Suprapubic skin (tissue), 4 donors: ENCODE data around the gene PDE11A. TPM values are rescaled to one million over a fixed set of nuclear protein-coding genes. Genes with fewer than 3 reads are reported as not detected.

Source experiments
- DNase-seq, 2 donors: peaks; one replicate each; pipeline ENCODE4 v3.0.0-alpha.2; 2019; ENCODE audit warnings: low spot score in 2 of 2
- H3K27ac ChIP-seq: fragments of 200-600 bp; sonication (generic); one replicate; pipeline ENCODE4 v1.5.1; 2019
- H3K27me3 ChIP-seq: fragments of 200-600 bp; sonication (generic); one replicate; pipeline ENCODE4 v1.5.1; 2019
- H3K36me3 ChIP-seq: fragments of 200-600 bp; sonication (generic); one replicate; pipeline ENCODE4 v1.5.1; 2019
- H3K4me1 ChIP-seq: fragments of 200-600 bp; sonication (generic); one replicate; pipeline ENCODE4 v1.5.1; 2019
- H3K4me3 ChIP-seq: fragments of 200-600 bp; sonication (generic); one replicate; pipeline ENCODE4 v1.5.1; 2019; ENCODE audit warnings: mild to moderate bottlenecking
- H3K9me3 ChIP-seq: fragments of 200-600 bp; sonication (generic); one replicate; pipeline ENCODE4 v1.5.1; 2019
- CTCF ChIP-seq, 2 donors: fragments of 200-600 bp in 1 of 2; fragments of 450-650 bp in 1 of 2; sonication (generic) in 1 of 2; IDR thresholded peaks; one replicate each; pipeline ENCODE4 v1.5.1; 2016 to 2019; ENCODE audit warnings: antibody characterized with exemption in 2 of 2, mild to moderate bottlenecking in 1 of 2, moderate library complexity in 1 of 2
- EP300 ChIP-seq: sonication (generic); formaldehyde crosslinking; IDR thresholded peaks from one replicate; pipeline ENCODE4 v1.6.1; 2017; ENCODE audit warnings: antibody characterized with exemption
- POLR2A ChIP-seq, 2 donors: fragments of 450-650 bp; IDR thresholded peaks; one replicate each; pipeline ENCODE4 v1.6.1; 2017; ENCODE audit warnings: antibody characterized with exemption in 2 of 2, mild to moderate bottlenecking in 2 of 2, moderate library complexity in 2 of 2
- POLR2AphosphoS5 ChIP-seq, 3 donors: sonication (generic); formaldehyde crosslinking; IDR thresholded peaks; one replicate each; pipeline ENCODE4 v1.6.1; 2017; ENCODE audit warnings: antibody characterized with exemption in 3 of 3
- WGBS: methylation state at CpG from one replicate; pipeline ENCODE4 v1.1.5; 2018; 5-methylcytosine and 5-hydroxymethylcytosine counted together
- total RNA-seq, 4 donors: library from RNA; depleted of rRNA; stranded (reverse); fragments of >200 nt; gene quantifications; one replicate each; pipeline ENCODE4 v1.1.0, GENCODE V29; 2016

PDE11A gene
- total RNA-seq, 4 donors from 2014 or later: 0.08 to 1.0 (median 0.36) TPM

GRCh38 chr2:177640423-177640822 is 432.2 kb downstream of the PDE11A start:
- TF ChIP-seq EP300 (no peak), POLR2AphosphoS5 (IDR thresholded peaks at IDR 0.05) (no peak), CTCF (IDR thresholded peaks at IDR 0.05) (no peak)
- H3K4me3 ChIP-seq: no peak overlapping the region

GRCh38 chr2:177639262-177639914 is 433.2 kb downstream of the PDE11A start:
- Histone ChIP-seq H3K9me3 (no peaks in the 10 kb centered on the region), H3K4me3 (no peak overlapping the region), H3K36me3 (no peaks in the 10 kb centered on the region), H3K4me1 (no peaks in the 10 kb centered on the region), H3K27ac (no peak overlapping the region), H3K27me3 (no peaks in the 10 kb centered on the region)
- TF ChIP-seq EP300 (no peak), POLR2A (IDR thresholded peaks at IDR 0.05) (no peak), CTCF (IDR thresholded peaks at IDR 0.05) (no peak), POLR2AphosphoS5 (IDR thresholded peaks at IDR 0.05) (no peak)
- DNase-seq: no peak
- 76% methylated on average over 2 of the region's 2 CpGs for WGBS

More at GRCh38 chr2:177640423-177640822, 432.2 kb downstream of the PDE11A start:
- H3K36me3 ChIP-seq: no peaks in the 10 kb centered on the region
- no peaks in the 10 kb centered on the region for H3K4me1 ChIP-seq
- H3K27ac ChIP-seq: no peak overlapping the region
- no peak for DNase-seq
- no peaks in the 10 kb centered on the region for H3K9me3 ChIP-seq
- no peaks in the 10 kb centered on the region for H3K27me3 ChIP-seq
- WGBS: 85% methylated on average over 3 of the region's 3 CpGs

- Histone ChIP-seq H3K9me3 (no peaks in the 10 kb centered on the region), H3K4me3 (no peak overlapping the region), H3K27ac (no peak overlapping the region), H3K4me1 (no peaks in the 10 kb centered on the region), H3K36me3 (no peaks in the 10 kb centered on the region), H3K27me3 (no peaks in the 10 kb centered on the region)
- TF ChIP-seq CTCF (IDR thresholded peaks at IDR 0.05): no peak
- 86% methylated on average over 1 of the region's 1 CpG for WGBS
- DNase-seq: no peak
Observed at GRCh38 chr2:177638507-177638906, 434.1 kb downstream of the PDE11A start.

- no peak overlapping the region for H3K27ac ChIP-seq
- no peak for DNase-seq
- no peaks in the 10 kb centered on the region for H3K36me3 ChIP-seq
- no peak overlapping the region for H3K4me3 ChIP-seq
- no peak for TF ChIP-seq POLR2AphosphoS5 (IDR thresholded peaks at IDR 0.05)
- TF ChIP-seq CTCF (IDR thresholded peaks at IDR 0.05): no peak
- TF ChIP-seq POLR2A (IDR thresholded peaks at IDR 0.05): no peak
- no peak for TF ChIP-seq EP300
- no peaks in the 10 kb centered on the region for H3K27me3 ChIP-seq
- 87% methylated on average over 1 of the region's 1 CpG for WGBS
- no peaks in the 10 kb centered on the region for H3K4me1 ChIP-seq
- H3K9me3 ChIP-seq: no peaks in the 10 kb centered on the region
Observed at GRCh38 chr2:177636672-177637071, 435.9 kb downstream of the PDE11A start.

- no peak overlapping the region for H3K27ac ChIP-seq
- 0% methylated on average over 1 of the region's 1 CpG for WGBS
- TF ChIP-seq POLR2AphosphoS5 (IDR thresholded peaks at IDR 0.05): no peak
- TF ChIP-seq EP300: no peak
- no peak for TF ChIP-seq POLR2A (IDR thresholded peaks at IDR 0.05)
- TF ChIP-seq CTCF (IDR thresholded peaks at IDR 0.05): no peak
- no peak overlapping the region for H3K4me3 ChIP-seq
- no peaks in the 10 kb centered on the region for H3K36me3 ChIP-seq
- H3K27me3 ChIP-seq: no peaks in the 10 kb centered on the region
- H3K9me3 ChIP-seq: no peaks in the 10 kb centered on the region
- no peak for DNase-seq
- no peaks in the 10 kb centered on the region for H3K4me1 ChIP-seq
Observed at GRCh38 chr2:177635696-177636095, 436.9 kb downstream of the PDE11A start.
